Measurements from ENCODE around the gene WDR91.

WDR91 gene

GRCh38 chr7:135197906-135198655 lies 13.2 kb downstream of the WDR91 start:
- no peak for DNase-seq (ENCODE audit: low read depth in 3 of 3)

- DNase-seq (ENCODE audit: low read depth in 3 of 3) = no peak
Measured at GRCh38 chr7:135197343-135197742, 14.0 kb downstream of the WDR91 start.

GRCh38 chr7:135195968-135196629 lies 15.2 kb downstream of the WDR91 start:
- no peak for DNase-seq (ENCODE audit: low read depth in 3 of 3)

- DNase-seq (ENCODE audit: low read depth in 3 of 3) = no peak
Measured at GRCh38 chr7:135195156-135195555, 16.2 kb downstream of the WDR91 start.

GRCh38 chr7:135194494-135195095 lies 16.7 kb downstream of the WDR91 start:
- DNase-seq (ENCODE audit: low read depth in 3 of 3) = no peak

GRCh38 chr7:135193615-135194081 lies 17.7 kb downstream of the WDR91 start:
- no peak for DNase-seq (ENCODE audit: low read depth in 3 of 3)

GRCh38 chr7:135192914-135193536 lies 18.3 kb downstream of the WDR91 start:
- no peak for DNase-seq (ENCODE audit: low read depth in 3 of 3)

- DNase-seq (ENCODE audit: low read depth in 3 of 3) = no peak
Measured at GRCh38 chr7:135190703-135191102, 20.6 kb downstream of the WDR91 start.

GRCh38 chr7:135189961-135190360 lies 21.4 kb downstream of the WDR91 start:
- DNase-seq (ENCODE audit: low read depth in 3 of 3) = no peak

- no peak for DNase-seq (ENCODE audit: low read depth in 3 of 3)
Measured at GRCh38 chr7:135189221-135189662, 22.1 kb downstream of the WDR91 start.

- no peak for DNase-seq (ENCODE audit: low read depth in 3 of 3)
Measured at GRCh38 chr7:135188298-135188984, 22.9 kb downstream of the WDR91 start.

GRCh38 chr7:135186841-135187253 lies 24.5 kb downstream of the WDR91 start:
- DNase-seq (ENCODE audit: low read depth in 3 of 3) = no peak

- DNase-seq (ENCODE audit: low read depth in 3 of 3) = no peak
Measured at GRCh38 chr7:135186261-135186540, 25.1 kb downstream of the WDR91 start.

- no peak for DNase-seq (ENCODE audit: low read depth in 3 of 3)
Measured at GRCh38 chr7:135185471-135186260, 25.7 kb downstream of the WDR91 start.

- no peak for DNase-seq (ENCODE audit: low read depth in 3 of 3)
Measured at GRCh38 chr7:135184254-135184841, 27.0 kb downstream of the WDR91 start.

GRCh38 chr7:135183478-135183877 lies 27.8 kb downstream of the WDR91 start:
- DNase-seq (ENCODE audit: low read depth in 3 of 3) = no peak

GRCh38 chr7:135181929-135182678 lies 29.2 kb downstream of the WDR91 start:
- DNase-seq (ENCODE audit: low read depth in 3 of 3) = no peak

GRCh38 chr7:135181261-135181928 lies 29.9 kb downstream of the WDR91 start:
- no peak for DNase-seq (ENCODE audit: low read depth in 3 of 3)

GRCh38 chr7:135180122-135180521 lies 31.2 kb downstream of the WDR91 start:
- DNase-seq (ENCODE audit: low read depth in 3 of 3) = no peak
